IMR-90 (cell line): Measurements from ENCODE around the gene C14orf180. TPM values are rescaled to one million over a fixed set of nuclear protein-coding genes. Genes with fewer than 3 reads are reported as not detected.

Experiments used
- ATAC-seq: fragments of 200-7000 bp; cut with Tn5 transposase; 2 replicates; pipeline ENCODE4 v1.9.1; 2020; ENCODE audit warnings: low read depth, mild to moderate bottlenecking, moderate library complexity
- BruUV-seq: library from RNA; stranded (reverse); fragments of 400-500 nt; replicated peaks from 2 replicates; lab custom pipeline; 2021; lab: Mats Ljungman, UMichigan
- CTCF ChIA-PET: fragments of 300-600 bp; formaldehyde crosslinking; extraction: SDS; loops from one replicate; lab custom pipeline; 2021; ENCODE audit warnings: antibody characterized with exemption; lab: Yijun Ruan, JAX
- POLR2A ChIA-PET: fragments of 300-600 bp; sonication (Branson Sonifier 250); formaldehyde crosslinking; loops from one replicate; lab custom pipeline; 2022; ENCODE audit warnings: antibody characterized with exemption; ENCODE audit not compliant: unreplicated experiment; lab: Charles Lee
- DNase-seq: peaks from one replicate; pipeline ENCODE4 v3.0.0; 2013
- H2AFZ ChIP-seq: replicated peaks from 2 replicates; pipeline ENCODE3; 2013; ENCODE audit warnings: low read length, mild to moderate bottlenecking; ENCODE audit not compliant: poor library complexity
- H2AK5ac ChIP-seq: 2 replicates; pipeline ENCODE4 v1.6.1; 2013; ENCODE audit warnings: low read depth, low read length, inconsistent platforms
- H2AK9ac ChIP-seq: replicated peaks from 2 replicates; pipeline ENCODE3; 2013; ENCODE audit warnings: mild to moderate bottlenecking, low read depth, low read length, moderate library complexity; ENCODE audit not compliant: poor library complexity
- H2BK120ac ChIP-seq: 2 replicates; pipeline ENCODE4 v1.6.1; 2013; ENCODE audit warnings: low read depth, low read length, inconsistent platforms
- H2BK15ac ChIP-seq: 3 replicates; pipeline ENCODE4 v1.6.1; 2013; ENCODE audit warnings: low read depth, low read length, inconsistent platforms
- H2BK20ac ChIP-seq: 2 replicates; pipeline ENCODE4 v1.6.1; 2013; ENCODE audit warnings: low read depth, mild to moderate bottlenecking, inconsistent platforms, low read length, moderate library complexity
- H2BK5ac ChIP-seq: 2 replicates; pipeline ENCODE4 v1.6.1; 2013; ENCODE audit warnings: mild to moderate bottlenecking, low read depth, low read length, inconsistent platforms; ENCODE audit not compliant: poor library complexity, severe bottlenecking
- H3K14ac ChIP-seq: replicated peaks from 2 replicates; pipeline ENCODE4 v1.6.1; 2013; ENCODE audit warnings: low read depth, low read length, inconsistent platforms
- H3K18ac ChIP-seq: 2 replicates; pipeline ENCODE4 v1.6.1; 2013; ENCODE audit warnings: low read depth, low read length, control low read depth
- H3K23ac ChIP-seq: 2 replicates; pipeline ENCODE4 v1.6.1; 2013; ENCODE audit warnings: low read depth, low read length, inconsistent platforms
- H3K27ac ChIP-seq: 2 replicates; pipeline ENCODE4 v1.5.1; 2013; ENCODE audit warnings: mild to moderate bottlenecking, control low read depth, low read length; ENCODE audit not compliant: insufficient read depth
- H3K27me3 ChIP-seq: 2 replicates; pipeline ENCODE4 v1.6.1; 2013; ENCODE audit warnings: low read length; ENCODE audit not compliant: control insufficient read depth, insufficient read depth
- H3K36me3 ChIP-seq: 2 replicates; pipeline ENCODE4 v1.6.1; 2013; ENCODE audit warnings: low read length, mixed read lengths; ENCODE audit not compliant: control insufficient read depth, insufficient read depth
- H3K4ac ChIP-seq: 2 replicates; pipeline ENCODE4 v1.6.1; 2013; ENCODE audit warnings: low read depth, low read length, inconsistent platforms
- H3K4me1 ChIP-seq: 2 replicates; pipeline ENCODE4 v1.6.1; 2013; ENCODE audit warnings: low read length, mixed read lengths; ENCODE audit not compliant: control insufficient read depth, insufficient read depth
- H3K4me2 ChIP-seq: 2 replicates; pipeline ENCODE4 v1.6.1; 2013; ENCODE audit warnings: low read depth, mild to moderate bottlenecking, control low read depth, low read length, moderate library complexity
- H3K4me3 ChIP-seq: 2 replicates; pipeline ENCODE4 v1.5.1; 2013; ENCODE audit warnings: low read depth, mild to moderate bottlenecking, control low read depth, low read length, moderate library complexity; ENCODE audit not compliant: insufficient read depth
- H3K56ac ChIP-seq: 2 replicates; pipeline ENCODE4 v1.6.1; 2013; ENCODE audit warnings: low read length, inconsistent platforms; ENCODE audit not compliant: insufficient read depth; ENCODE audit errors: extremely low read depth
- H3K79me1 ChIP-seq, 2 experiments: 2 replicates each; pipeline ENCODE4 v1.6.1; 2013; ENCODE audit warnings: low read length in 2 of 2, inconsistent platforms in 1 of 2, low read depth in 1 of 2
- H3K9ac ChIP-seq: 2 replicates; pipeline ENCODE4 v1.6.1; 2013; ENCODE audit warnings: low read depth, low read length, control low read depth
- H3K9me1 ChIP-seq: 2 replicates; pipeline ENCODE4 v1.6.1; 2013; ENCODE audit warnings: low read length, inconsistent platforms; ENCODE audit not compliant: insufficient read depth
- H3K9me3 ChIP-seq: 2 replicates; pipeline ENCODE4 v1.6.1; 2013; ENCODE audit warnings: low read length; ENCODE audit not compliant: control insufficient read depth, insufficient read depth
- H4K20me1 ChIP-seq: 2 replicates; pipeline ENCODE4 v1.6.1; 2013; ENCODE audit warnings: low read length, inconsistent platforms; ENCODE audit not compliant: insufficient read depth
- H4K5ac ChIP-seq: 2 replicates; pipeline ENCODE4 v1.6.1; 2013; ENCODE audit warnings: mild to moderate bottlenecking, low read depth, low read length, control low read depth
- H4K8ac ChIP-seq, 2 experiments: 2 replicates each; pipeline ENCODE4 v1.6.1; 2013; ENCODE audit warnings: low read depth in 2 of 2, low read length in 2 of 2, control low read depth in 1 of 2, inconsistent platforms in 1 of 2
- H4K91ac ChIP-seq: 2 replicates; pipeline ENCODE4 v1.6.1; 2013; ENCODE audit warnings: low read depth, low read length, inconsistent platforms; ENCODE audit not compliant: insufficient read depth
- BHLHE40 ChIP-seq: fragments of 150-350 bp; IDR thresholded peaks from 2 replicates; pipeline ENCODE4 v1.6.1; 2016; ENCODE audit warnings: mild to moderate bottlenecking, low read depth, low read length
- CEBPB ChIP-seq: IDR thresholded peaks from 2 replicates; pipeline ENCODE4 v1.6.1; 2012; ENCODE audit warnings: low read depth, low read length, improper control_type of control experiment
- CHD1 ChIP-seq: IDR thresholded peaks from 2 replicates; pipeline ENCODE4 v1.6.1; 2012; ENCODE audit warnings: low read depth, low read length, improper control_type of control experiment
- FOS ChIP-seq: fragments of 150-350 bp; IDR thresholded peaks from 2 replicates; pipeline ENCODE4 v1.6.1; 2016; ENCODE audit warnings: low read depth, low read length
- MXI1 ChIP-seq: IDR thresholded peaks from 2 replicates; pipeline ENCODE4 v1.6.1; 2012; ENCODE audit warnings: low read depth, mild to moderate bottlenecking, low read length, moderate library complexity, borderline replicate concordance
- NFE2L2 ChIP-seq: fragments of 150-350 bp; IDR thresholded peaks from 2 replicates; pipeline ENCODE4 v1.6.1; 2016; ENCODE audit warnings: low read depth, mild to moderate bottlenecking, low read length
- POLR2A ChIP-seq: IDR thresholded peaks from 2 replicates; pipeline ENCODE4 v1.6.1; 2012; ENCODE audit warnings: mild to moderate bottlenecking, low read depth, low read length
- RAD21 ChIP-seq: IDR thresholded peaks from 2 replicates; pipeline ENCODE4 v1.6.1; 2012; ENCODE audit warnings: low read length, improper control_type of control experiment
- RCOR1 ChIP-seq: IDR thresholded peaks from 2 replicates; pipeline ENCODE4 v1.6.1; 2012; ENCODE audit warnings: mild to moderate bottlenecking, low read length, improper control_type of control experiment; ENCODE audit not compliant: insufficient replicate concordance
- WGBS, 2 experiments: methylation state at CpG; one replicate each; pipeline versions ENCODE4 v1.1.5 to v1.1.7; 2013; ENCODE audit warnings: missing lambda C conversion rate in 2 of 2; ENCODE audit not compliant: insufficient read length in 1 of 2; ENCODE audit errors: extremely low coverage in 2 of 2; 5-methylcytosine and 5-hydroxymethylcytosine counted together
- dilution Hi-C: fragments of 300-500 bp; cut with HindIII; formaldehyde crosslinking; loops from one replicate; pipeline ENCODE4 v1.14.3; 2018; ENCODE audit warnings: low sequenced_read_pairs; ENCODE audit not compliant: unreplicated experiment
- in situ Hi-C: fragments of 300-500 bp; cut with MboI; formaldehyde crosslinking; loops from 3 replicates; pipeline ENCODE4 v1.14.3; 2019; ENCODE audit warnings: low sequenced_read_pairs, inconsistent platforms, mixed read lengths
- intact Hi-C: fragments of 100-400 bp; cut with micrococcal nuclease; formaldehyde crosslinking; loops from 2 replicates; pipeline ENCODE4 v1.10.0; 2022
- polyA plus RNA-seq, 3 experiments: library from polyadenylated mRNA; depleted of rRNA; stranded (reverse); fragments of >200 nt; gene quantifications; 2 replicates each; pipeline ENCODE4 v1.2.3, GENCODE V29; 2012; ENCODE audit warnings: low replicate concordance in 1 of 3
- total RNA-seq: library from RNA; depleted of rRNA; stranded (reverse); fragments of >200 nt; gene quantifications from 2 replicates; pipeline ENCODE4 v1.2.3, GENCODE V29; 2012

The C14orf180 gene
- total and polyA plus RNA-seq, 2 of the 4 experiments (the other 2 are of a cell fraction), result not detected

DNA sequence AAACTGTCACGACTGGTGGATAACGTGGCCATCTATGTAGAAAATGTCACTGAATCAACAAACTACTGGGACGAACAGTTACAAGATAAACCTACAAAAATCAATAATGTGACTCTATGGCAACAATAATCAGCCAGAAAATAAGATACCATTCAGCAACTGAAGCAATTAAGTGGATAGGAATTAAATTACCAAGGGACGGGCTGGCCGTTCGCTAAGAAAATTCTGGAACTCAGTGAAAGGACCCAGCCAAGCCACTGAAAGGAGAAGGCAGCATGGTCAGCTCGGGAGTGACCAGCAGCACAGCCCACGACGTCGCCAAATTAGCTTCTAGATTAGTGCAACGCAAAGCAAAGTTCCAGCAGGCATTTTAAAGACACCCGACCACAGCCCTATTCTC, 58.6 kb downstream of the C14orf180 start:
- POLR2A ChIA-PET, result no interaction called here

More for the DNA sequence above, 58.6 kb downstream of the C14orf180 start:
- Histone ChIP-seq H3K18ac (no peak overlapping the region), H4K8ac (no peak overlapping the region), H4K20me1 (no peaks in the 10 kb centered on the region), H3K27ac (no peak overlapping the region), H2BK20ac (no peak overlapping the region), H3K9ac (no peak overlapping the region), H2BK5ac (no peak overlapping the region), H3K9me3 (no peaks in the 10 kb centered on the region), H3K14ac (no peak overlapping the region), H3K79me1 (no peaks in the 10 kb centered on the region), H4K91ac (no peak overlapping the region), H3K56ac (no peak overlapping the region), H2BK120ac (no peak overlapping the region), H2AFZ (peak overlapping the region; percentile 8), H3K4ac (no peak overlapping the region), H3K27me3 (peaks cover 21% of the 10 kb centered on the region), H3K4me1 (no peaks in the 10 kb centered on the region), H2AK5ac (no peak overlapping the region), H3K4me2 (no peak overlapping the region), H3K4me3 (no peak overlapping the region), H2BK15ac (no peak overlapping the region), H3K23ac (no peak overlapping the region; the same call in 1 of the 2 replicates), H3K9me1 (no peaks in the 10 kb centered on the region), H3K36me3 (no peaks in the 10 kb centered on the region), H2AK9ac (no peak overlapping the region), H4K5ac (no peak overlapping the region)
- TF ChIP-seq CEBPB (no peak), MXI1 (no peak), POLR2A (no peak), RAD21 (no peak), FOS (no peak), NFE2L2 (no peak), BHLHE40 (no peak), CHD1 (no peak), RCOR1 (no peak)
- dilution Hi-C loops (no loop called here), intact Hi-C loops (no loop called here), in situ Hi-C loops (loop anchor here (25.0 kb wide), 1 partner anchor 551 kb away; the partner anchor contains the start of gene ASPG)
- ATAC-seq (no peak), DNase-seq (no peak)
- BruUV-seq, result no TSS peak
- 20% methylated on average over 5 of the region's 12 CpGs; no CpG with 5 or more reads in 1 of the 2 experiments for WGBS, 2 experiments
- CTCF ChIA-PET, result no interaction called here
